Stimulated activated CD8-positive, alpha-beta memory T cell treated with anti-CD3 and anti-CD28 coated beads, Interleukin-12 subunit alpha, Interleukin-12 subunit beta, amount 100 ng/mL, for 1 hour (primary cell): Measurements from ENCODE around the gene ASB1.
"Not testable (repeated sequence)": the region's sequence is repeated elsewhere in the genome, so short reads cannot be mapped to it uniquely, and the experiment has no call there.

Experiments used
- DNase-seq: peaks from one replicate; pipeline ENCODE4 v3.0.0-alpha.2; 2020; ENCODE audit warnings: low read depth

The ASB1 gene

DNA sequence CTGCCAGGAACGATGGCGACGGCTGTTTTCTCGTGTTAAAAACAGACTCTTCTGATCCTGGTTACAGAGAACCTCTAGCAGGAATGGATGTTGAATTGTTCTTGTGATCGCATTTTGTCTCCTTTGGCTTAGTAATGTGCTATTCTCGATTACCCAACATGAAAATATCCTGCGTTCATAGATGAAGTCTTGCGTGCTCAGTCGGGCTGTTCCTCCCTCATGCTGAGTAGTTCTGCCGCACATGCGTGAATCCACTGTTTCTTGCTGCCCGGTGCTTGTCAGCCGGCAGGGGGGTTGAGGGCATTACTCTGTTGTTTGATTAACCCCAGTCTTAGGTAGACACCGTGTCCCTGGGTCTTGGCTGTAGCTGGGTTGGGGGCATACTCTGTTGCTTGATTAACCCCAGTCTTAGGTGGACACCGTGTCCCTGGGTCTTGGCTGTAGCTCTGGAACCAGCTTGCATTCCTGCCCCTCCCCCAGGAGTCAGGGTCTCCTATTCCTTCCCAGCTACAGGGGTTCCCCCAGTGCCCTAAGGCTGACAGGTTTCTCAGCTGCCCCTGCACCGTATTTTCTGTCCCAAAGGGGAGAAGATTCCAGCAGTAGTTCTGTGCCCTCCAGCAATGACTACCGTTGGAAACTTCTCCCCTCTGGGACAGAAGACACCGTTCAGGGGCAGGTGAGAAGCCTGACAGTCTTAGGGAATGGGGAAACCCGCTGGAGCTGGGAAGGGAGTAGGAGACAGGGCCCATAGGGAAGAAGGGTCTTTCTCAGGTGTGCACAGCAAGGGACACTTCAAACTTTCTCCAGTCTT is 22.1 kb upstream of the ASB1 start:
- no peak for DNase-seq

DNA sequence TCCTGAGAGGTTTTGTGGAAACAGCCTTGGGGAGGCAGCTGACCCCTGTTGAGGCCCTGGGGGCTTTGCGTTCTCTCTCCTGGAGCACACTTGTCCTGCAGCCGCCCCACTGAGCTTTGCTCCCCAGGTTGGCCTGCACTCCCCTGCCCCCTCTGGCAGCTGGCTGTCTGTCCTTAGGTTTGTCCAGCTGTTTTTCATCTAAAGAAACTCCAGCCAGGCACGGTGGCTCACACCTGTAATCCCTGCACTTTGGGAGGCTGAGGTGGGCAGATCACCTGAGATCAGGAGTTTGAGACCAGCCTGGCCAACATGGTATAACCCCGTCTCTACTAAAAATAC is 21.5 kb upstream of the ASB1 start:
- DNase-seq = not testable (repeated sequence)

DNA sequence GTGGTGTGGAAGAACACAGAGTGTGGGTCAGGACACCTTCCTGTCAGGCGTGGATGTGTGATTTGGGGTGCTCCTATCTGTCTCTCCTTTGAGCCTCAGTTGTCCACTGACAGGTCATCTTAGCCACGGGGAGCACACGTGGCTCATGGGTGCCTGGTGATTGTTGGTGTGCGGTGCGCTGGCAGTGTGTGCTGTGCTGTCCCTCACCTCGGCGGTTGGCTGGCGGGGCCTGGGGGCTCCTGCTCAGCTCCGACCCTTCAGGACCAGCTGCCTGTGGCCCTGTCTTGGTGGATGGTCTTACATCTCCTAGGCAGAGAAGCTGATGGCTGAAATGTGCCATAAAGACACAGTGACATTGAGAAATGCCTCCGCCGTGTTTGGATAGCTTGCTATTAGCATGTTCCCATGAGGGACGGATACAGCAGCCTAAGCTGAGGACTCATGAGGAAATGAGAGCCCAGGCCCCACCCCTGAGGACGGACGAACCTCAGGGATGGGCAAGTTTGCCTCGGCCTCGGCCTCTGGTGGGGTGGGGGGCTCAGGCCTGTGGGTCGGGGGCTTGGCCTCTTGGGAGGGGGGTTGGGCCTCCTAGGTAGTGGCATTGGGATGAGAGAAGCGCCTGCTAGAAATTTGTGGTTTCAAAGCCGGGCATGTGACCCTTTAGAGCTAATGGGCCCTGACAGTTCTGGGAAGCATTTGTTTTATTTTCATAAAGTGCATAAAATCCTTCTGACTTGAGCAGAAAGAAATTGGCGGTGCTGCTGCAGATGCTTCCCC is 20.3 kb upstream of the ASB1 start:
- DNase-seq = no peak

DNA sequence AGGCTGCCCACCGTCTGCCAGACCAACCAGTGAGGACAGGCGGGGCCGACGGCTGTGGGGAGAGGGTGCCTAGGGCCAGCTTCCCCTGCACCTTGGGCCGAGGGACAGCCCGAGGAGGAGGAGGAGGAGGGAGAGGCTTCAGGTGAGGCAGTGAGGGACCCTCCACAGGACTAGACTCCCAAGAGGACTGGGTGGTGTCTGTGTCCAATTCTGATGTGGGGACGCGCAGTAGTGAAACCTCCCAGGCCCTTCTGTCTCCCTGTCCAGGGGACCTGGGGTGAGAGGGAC is 19.8 kb upstream of the ASB1 start:
- no peak for DNase-seq

DNA sequence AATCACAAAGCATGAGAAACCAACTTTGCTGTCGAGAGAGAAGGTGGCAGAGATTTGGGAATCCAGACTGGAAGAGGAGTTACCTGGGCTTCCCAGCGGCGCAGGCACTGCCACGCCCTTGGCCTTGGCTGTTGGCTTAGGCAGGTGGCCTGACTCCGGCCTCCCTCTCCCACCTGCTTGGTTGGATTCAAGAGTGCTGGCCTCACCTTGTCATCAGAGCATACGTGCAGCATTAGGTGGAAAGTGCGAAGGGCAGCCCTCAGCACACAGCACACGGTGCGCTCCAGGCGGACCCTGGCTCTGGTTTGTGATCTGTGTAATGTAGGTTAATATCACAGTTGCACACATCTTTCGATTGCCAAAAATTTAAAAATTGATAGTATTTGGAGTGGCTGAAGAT is 19.2 kb upstream of the ASB1 start:
- DNase-seq = no peak

DNA sequence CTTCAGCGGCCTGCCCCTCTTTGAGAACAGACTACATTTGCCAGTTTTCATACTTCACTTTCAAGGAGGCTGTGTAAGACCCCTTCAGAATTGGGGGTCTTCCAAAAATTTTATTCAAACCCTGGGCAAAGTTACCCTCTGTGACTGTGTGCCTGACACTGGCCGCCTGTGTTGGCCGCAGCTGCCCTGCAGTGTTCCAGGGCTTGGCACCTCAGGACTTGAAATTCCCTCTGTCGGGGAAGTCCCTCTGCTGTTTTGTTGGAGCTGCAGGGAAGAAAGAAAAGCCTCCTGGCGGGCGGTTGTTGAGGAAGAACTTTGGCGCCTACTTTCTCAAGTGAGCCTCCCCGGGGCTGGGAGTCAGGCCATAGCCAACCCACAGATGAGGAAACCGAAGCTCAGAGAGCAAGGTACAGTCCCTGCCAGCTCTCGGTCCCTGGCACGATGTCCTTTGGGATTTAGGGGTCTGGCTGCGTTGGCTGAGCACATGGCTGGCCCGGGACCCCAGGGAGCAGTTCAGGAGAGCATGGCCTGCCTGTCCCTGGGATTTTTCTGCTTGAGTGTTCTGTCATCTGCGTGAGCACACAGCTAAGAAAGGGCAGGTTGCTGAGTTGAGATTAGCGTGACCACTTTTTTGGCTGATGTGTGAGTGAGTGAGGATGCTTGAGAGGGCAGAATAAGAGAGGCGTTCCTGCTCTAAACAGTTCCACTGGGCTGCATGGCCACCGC is 17.9 kb upstream of the ASB1 start:
- DNase-seq = no peak

DNA sequence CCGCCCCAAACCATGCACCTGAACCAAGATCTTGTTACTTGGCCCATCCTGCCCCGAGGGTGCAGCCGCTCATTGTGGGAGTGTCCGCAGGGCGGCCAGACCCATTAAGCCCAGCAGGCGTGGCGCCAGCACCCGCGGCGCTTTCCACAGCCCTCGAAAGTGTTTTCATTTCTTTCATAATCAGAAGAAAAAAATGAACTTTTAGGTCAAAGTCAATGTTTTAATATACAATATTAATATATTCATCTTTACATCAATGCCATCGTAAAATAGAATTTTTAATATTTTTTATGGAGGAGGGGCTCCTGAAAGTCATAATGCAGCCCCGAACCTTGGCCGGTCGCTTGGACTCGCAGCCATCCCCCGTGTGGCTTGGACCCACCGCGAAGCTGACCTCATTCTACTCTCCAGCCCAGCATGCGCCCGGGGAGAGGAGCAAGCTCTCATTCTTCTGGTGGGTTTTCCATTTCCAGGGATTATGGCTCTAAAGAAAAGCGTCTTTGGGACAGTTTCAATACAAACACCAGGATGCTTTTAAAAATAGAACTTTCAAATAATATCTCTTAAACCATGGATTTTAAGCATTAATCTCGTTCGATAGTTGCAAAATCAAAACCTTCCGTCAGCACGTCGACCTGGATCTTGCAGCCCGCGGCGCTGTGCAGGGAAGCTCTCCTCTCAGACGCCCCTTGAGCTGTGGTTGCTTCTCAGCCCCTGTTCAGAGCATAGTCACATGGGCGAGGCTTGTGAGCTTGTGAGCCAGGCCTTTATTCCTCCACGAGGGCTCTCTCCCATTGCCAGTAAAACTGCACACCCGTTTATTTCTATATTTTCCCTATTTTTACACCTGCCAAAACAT is 17.2 kb upstream of the ASB1 start:
- no peak for DNase-seq

DNA sequence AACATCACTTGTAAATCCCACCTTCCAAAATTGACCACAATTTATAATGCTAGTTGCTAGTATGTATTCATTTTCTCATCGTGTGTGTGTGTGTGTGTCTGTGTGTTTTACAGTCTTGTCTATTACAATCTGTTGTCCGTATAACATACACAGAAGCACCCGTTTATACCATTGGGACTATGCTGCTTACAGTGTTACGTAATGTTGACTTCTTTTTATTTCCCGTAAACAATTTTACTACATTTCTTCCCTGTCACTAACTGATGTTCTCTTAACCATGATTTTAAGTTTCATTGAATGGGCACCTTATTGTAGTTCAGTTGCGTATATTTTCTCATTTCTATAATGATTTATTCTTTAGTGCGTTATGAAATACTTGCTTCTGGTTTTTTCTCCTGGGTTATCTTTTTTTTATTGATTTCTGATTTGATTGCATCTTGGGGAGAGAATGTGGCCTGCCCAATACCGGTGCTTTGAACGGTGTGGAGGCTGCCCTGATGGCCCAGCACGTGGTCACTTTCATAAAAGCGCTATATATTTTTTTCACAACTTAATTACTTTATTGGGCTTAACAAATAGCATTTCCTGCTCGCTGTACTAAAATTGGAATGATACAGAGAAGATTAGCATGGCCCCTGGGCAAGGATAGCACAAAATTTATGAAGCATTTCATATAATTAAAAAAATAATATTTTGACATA is 14.5 kb upstream of the ASB1 start:
- no peak for DNase-seq

DNA sequence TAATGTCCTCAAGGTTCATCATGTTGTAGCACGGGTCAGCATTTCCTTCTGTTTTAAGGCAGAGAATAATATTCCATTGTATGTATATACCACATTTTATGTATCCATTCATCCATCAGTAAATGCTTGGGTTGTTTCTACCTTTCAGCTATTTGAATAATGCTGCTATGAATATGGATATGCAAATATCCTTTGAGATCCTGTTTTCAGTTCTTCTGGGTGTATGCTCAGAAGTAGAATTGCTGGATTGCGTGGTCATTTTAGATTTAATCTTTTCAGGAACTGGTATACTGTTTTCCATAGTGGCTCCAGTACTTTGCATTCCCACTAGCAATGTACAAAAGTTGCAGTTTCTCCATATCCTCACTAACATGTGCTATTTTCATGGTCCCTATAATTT is 13.4 kb upstream of the ASB1 start:
- no peak for DNase-seq

DNA sequence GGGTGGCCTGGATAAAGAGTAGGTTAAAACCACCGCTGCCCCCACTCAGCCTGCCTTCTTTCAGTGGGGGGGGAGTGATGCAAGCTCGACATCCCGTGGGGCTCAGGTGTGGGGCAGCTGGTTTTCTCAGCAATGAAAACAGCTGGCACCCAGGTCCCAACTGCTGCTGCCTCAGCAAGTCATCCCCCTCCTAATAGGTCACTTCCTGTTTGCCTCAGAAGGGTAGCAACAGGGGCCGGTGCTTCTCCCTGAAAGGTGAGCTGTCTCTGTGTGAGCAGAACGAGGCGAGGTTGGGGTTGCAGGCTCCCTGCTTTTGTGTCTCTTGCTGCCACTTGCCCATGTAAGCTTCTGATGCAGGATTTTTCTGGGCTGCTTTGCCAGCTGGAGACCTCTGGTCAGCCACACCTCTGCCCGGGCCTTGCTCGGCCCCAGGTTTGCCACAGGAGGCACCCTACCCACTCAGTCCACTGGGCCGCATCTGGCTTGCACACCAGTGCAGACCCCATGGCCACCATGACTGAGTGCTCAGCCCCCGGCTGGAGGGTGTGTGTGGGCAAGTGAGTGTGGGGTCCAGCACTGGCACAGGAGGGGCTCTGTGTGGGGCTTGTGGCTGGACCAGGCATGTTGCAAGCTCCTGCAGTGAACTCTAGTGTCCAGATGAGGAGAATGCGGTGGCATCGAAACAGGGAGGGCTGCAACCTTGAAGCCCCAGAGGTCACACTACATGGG is 11.5 kb upstream of the ASB1 start:
- DNase-seq = no peak

DNA sequence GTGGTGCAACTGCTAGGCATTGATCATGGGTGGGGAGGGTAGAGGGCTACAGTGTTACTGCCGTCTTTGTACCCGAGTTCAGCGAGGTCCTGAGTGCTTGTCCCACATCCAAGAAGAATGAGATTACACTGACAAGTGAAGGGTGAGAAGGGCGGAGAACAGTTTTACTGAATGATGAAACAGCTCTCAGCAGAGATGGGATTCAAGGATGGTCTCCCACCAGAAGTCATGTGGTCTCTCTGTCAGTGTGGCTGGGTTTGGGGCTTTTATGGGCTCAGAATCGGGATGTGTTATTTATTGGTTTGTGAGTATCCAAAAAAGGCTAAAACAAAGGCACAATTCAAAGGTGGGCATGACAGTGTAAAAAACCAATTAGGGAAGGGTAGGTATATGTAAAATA is 10.8 kb upstream of the ASB1 start:
- DNase-seq = no peak

DNA sequence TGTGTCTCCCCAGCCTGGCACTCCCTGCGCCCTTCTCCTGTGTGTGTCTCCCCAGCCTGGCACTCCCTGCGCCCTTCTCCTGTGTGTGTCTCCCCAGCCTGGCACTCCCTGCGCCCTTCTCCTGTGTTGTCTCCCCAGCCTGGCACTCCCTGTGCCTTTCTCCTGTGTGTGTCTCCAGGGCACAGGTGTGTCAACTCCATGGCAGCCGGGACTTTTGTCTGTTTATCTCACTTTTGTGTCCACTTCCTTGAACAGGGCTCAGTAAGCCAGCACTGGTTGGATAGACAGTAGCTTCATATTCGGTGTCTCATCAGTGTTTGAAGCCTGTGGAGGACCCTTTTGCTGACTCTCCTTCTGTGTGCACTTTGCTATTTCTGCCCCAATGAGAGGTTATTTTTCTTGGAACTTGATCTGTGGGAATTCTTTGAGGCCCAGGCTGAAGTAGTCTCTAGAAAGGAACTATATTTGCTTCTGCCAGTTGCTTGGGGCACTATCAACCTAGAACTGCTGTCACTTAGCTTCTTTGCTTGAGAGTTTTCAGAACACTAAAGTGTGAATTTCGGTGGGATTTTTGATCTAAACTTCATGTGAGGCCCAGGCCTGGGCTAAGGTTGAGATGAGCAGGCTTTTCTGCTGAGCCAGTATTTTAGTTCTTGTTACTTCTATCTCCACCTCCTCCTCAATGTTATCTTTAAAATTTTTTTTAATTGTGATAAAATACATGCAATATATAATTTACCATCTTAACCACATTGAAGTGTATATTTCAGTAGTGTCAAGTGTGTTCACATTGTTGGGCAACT is 8.3 kb upstream of the ASB1 start:
- DNase-seq = no peak

DNA sequence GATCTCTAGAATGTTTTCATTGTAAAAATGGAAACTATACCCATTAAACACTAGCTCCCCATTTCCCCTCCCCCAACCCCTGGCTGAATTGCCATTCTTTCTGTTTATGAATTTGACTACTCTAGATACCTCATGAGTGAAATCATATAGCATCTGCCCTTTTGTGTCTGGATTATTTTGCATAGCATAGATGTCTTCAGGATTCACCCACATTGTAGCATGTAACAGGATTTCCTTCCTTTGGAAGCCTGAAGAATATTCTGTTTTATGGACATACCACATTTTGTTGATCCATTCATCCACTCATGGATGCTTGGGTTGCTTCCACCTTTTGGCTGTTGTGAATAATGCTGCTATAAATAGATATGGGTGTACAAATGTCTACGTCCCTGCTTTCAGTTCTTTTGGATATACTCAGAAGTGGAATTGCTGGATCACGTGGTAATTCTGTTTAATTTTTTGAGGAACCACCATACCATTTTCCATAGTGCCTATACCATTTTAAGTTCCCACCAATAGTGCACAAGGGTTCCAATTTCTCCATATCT is 7.7 kb upstream of the ASB1 start:
- DNase-seq = no peak

DNA sequence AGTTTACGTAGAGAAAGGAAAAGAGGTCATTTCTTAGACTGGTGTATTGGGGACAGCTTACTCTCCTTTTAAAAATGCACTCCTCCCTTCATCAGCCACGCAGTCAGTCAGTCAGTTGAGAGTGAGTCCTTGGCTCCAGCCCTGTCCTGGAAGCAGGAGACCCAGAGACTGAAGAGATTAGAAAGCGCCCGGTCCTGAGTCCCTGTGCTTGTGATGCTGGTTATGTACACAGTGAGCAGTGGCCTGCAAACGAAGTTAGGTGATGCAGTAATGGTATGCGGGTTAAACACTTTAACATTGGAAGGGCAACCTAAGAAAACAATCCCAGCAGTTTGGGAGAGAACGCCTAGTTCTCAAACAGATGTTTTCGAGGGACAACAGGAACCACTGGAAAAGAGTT is 6.3 kb upstream of the ASB1 start:
- no peak for DNase-seq

DNA sequence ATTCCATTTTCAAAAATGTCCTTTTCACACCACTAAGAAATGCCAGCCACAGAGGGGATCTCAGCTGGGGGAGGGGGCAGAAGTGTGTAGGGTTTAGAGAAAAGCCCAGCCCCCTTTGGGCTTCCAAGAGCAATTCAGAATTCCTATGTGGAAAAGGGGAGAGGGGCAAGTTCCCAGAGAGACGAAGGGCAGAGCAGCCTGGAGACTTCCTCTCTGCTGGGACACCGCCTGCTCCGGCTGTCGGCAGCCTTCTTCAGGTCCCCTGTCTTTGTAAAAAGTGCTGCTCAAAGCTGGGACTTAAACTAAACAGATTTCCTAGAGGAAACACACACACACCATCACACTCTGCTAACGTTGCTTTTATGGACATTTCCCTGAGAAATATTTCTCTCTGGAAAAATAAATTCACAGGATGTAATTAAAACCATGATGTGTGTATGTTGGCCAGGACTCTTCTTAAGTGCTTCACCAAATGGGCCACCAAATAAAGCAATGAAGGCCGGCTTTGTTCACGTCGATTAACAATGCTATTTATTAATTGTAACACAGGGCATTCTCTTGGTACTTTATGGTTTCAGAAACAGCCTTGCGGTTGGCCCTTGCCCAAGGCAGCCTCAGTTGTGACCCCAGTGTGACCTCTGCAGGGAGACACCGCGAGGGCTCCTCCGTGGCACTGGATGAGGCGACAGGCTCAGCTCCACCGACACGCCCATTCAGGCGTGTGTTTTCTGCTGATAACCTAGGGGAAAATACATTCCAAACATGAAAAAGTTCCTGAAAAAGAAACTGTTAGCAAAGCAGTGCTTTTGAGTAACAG is 5.6 kb upstream of the ASB1 start:
- DNase-seq = no peak

DNA sequence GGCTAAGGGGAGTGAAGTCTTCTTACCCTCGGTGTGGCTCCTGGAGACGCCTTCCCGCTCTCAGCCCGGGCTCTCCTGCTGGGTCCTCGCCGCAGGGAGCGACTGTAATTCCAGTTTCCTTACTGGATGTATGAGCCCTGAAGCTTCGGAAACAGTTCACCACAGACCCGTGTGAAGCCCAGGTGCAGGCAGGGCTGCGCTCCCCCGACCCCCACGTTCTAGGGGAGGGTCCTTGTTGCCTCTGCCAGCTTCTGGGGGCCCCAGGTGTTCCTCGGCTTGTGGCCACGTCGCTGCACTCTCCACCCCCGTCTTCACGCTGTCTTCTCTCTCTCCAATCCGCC is 5.1 kb upstream of the ASB1 start:
- no peak for DNase-seq

DNA sequence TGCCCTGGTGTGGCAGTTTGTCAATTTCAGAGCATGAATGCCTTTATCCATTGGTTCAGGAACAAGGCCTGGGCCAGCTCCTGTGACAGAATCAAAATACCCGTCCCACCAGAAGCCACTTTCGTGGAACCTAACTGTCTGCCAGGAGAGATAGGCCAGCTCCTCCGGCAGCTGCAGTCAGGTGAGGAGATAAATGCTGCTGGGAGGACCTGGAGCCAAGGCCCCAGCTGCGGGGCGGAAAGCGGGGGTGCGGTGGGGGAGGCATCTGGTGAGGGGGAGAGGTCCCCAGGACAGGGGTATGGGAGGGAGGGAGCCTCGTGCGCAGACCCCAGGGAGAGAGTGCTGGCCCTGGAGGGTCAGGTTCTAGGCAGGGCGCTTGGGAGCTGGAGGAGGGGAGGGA is 4.4 kb upstream of the ASB1 start:
- no peak for DNase-seq

DNA sequence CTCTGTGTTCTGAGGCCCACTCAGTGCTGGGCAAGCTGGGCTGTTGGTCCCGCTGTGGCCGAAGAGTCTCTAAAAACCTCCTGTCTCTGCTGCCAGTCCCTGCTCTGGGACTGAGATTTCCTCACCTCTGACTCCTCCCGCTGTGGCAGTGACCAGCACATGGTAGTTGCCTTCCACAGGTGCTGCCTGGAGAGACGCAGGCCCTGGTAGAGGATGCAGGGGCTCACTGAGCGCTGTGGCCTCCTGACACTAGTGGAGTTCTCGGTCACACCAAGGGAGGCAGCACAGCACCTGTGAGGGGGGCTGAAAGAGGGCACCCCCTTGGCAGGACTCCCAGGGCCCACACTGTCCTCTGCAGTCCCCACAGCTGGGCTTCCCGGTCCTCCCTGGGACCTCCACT is 3.8 kb upstream of the ASB1 start:
- DNase-seq = no peak
